IMR-90 (cell line): ENCODE measurements around the gene LRIG1. TPM values are rescaled to one million over a fixed set of nuclear protein-coding genes. Genes with fewer than 3 reads are reported as not detected.

Source experiments
- ATAC-seq: fragments of 200-7000 bp; cut with Tn5 transposase; 2 replicates; pipeline ENCODE4 v1.9.1; 2020; ENCODE audit warnings: low read depth, mild to moderate bottlenecking, moderate library complexity
- BruUV-seq: library from RNA; stranded (reverse); fragments of 400-500 nt; replicated peaks from 2 replicates; lab custom pipeline; 2021; lab: Mats Ljungman, UMichigan
- CTCF ChIA-PET: fragments of 300-600 bp; formaldehyde crosslinking; extraction: SDS; loops from one replicate; lab custom pipeline; 2021; ENCODE audit warnings: antibody characterized with exemption; lab: Yijun Ruan, JAX
- POLR2A ChIA-PET: fragments of 300-600 bp; sonication (Branson Sonifier 250); formaldehyde crosslinking; loops from one replicate; lab custom pipeline; 2022; ENCODE audit warnings: antibody characterized with exemption; ENCODE audit not compliant: unreplicated experiment; lab: Charles Lee
- DNase-seq: peaks from one replicate; pipeline ENCODE4 v3.0.0; 2013
- H2AFZ ChIP-seq: replicated peaks from 2 replicates; pipeline ENCODE3; 2013; ENCODE audit warnings: low read length, mild to moderate bottlenecking; ENCODE audit not compliant: poor library complexity
- H2AK5ac ChIP-seq: 2 replicates; pipeline ENCODE4 v1.6.1; 2013; ENCODE audit warnings: low read depth, low read length, inconsistent platforms
- H2AK9ac ChIP-seq: replicated peaks from 2 replicates; pipeline ENCODE3; 2013; ENCODE audit warnings: mild to moderate bottlenecking, low read depth, low read length, moderate library complexity; ENCODE audit not compliant: poor library complexity
- H2BK120ac ChIP-seq: 2 replicates; pipeline ENCODE4 v1.6.1; 2013; ENCODE audit warnings: low read depth, low read length, inconsistent platforms
- H2BK15ac ChIP-seq: 3 replicates; pipeline ENCODE4 v1.6.1; 2013; ENCODE audit warnings: low read depth, low read length, inconsistent platforms
- H2BK20ac ChIP-seq: 2 replicates; pipeline ENCODE4 v1.6.1; 2013; ENCODE audit warnings: low read depth, mild to moderate bottlenecking, inconsistent platforms, low read length, moderate library complexity
- H2BK5ac ChIP-seq: 2 replicates; pipeline ENCODE4 v1.6.1; 2013; ENCODE audit warnings: mild to moderate bottlenecking, low read depth, low read length, inconsistent platforms; ENCODE audit not compliant: poor library complexity, severe bottlenecking
- H3K14ac ChIP-seq: replicated peaks from 2 replicates; pipeline ENCODE4 v1.6.1; 2013; ENCODE audit warnings: low read depth, low read length, inconsistent platforms
- H3K18ac ChIP-seq: 2 replicates; pipeline ENCODE4 v1.6.1; 2013; ENCODE audit warnings: low read depth, low read length, control low read depth
- H3K23ac ChIP-seq: 2 replicates; pipeline ENCODE4 v1.6.1; 2013; ENCODE audit warnings: low read depth, low read length, inconsistent platforms
- H3K27ac ChIP-seq: 2 replicates; pipeline ENCODE4 v1.5.1; 2013; ENCODE audit warnings: mild to moderate bottlenecking, control low read depth, low read length; ENCODE audit not compliant: insufficient read depth
- H3K27me3 ChIP-seq: 2 replicates; pipeline ENCODE4 v1.6.1; 2013; ENCODE audit warnings: low read length; ENCODE audit not compliant: control insufficient read depth, insufficient read depth
- H3K36me3 ChIP-seq: 2 replicates; pipeline ENCODE4 v1.6.1; 2013; ENCODE audit warnings: low read length, mixed read lengths; ENCODE audit not compliant: control insufficient read depth, insufficient read depth
- H3K4ac ChIP-seq: 2 replicates; pipeline ENCODE4 v1.6.1; 2013; ENCODE audit warnings: low read depth, low read length, inconsistent platforms
- H3K4me1 ChIP-seq: 2 replicates; pipeline ENCODE4 v1.6.1; 2013; ENCODE audit warnings: low read length, mixed read lengths; ENCODE audit not compliant: control insufficient read depth, insufficient read depth
- H3K4me2 ChIP-seq: 2 replicates; pipeline ENCODE4 v1.6.1; 2013; ENCODE audit warnings: low read depth, mild to moderate bottlenecking, control low read depth, low read length, moderate library complexity
- H3K4me3 ChIP-seq: 2 replicates; pipeline ENCODE4 v1.5.1; 2013; ENCODE audit warnings: low read depth, mild to moderate bottlenecking, control low read depth, low read length, moderate library complexity; ENCODE audit not compliant: insufficient read depth
- H3K56ac ChIP-seq: 2 replicates; pipeline ENCODE4 v1.6.1; 2013; ENCODE audit warnings: low read length, inconsistent platforms; ENCODE audit not compliant: insufficient read depth; ENCODE audit errors: extremely low read depth
- H3K79me1 ChIP-seq, 2 experiments: 2 replicates each; pipeline ENCODE4 v1.6.1; 2013; ENCODE audit warnings: low read length in 2 of 2, inconsistent platforms in 1 of 2, low read depth in 1 of 2
- H3K9ac ChIP-seq: 2 replicates; pipeline ENCODE4 v1.6.1; 2013; ENCODE audit warnings: low read depth, low read length, control low read depth
- H3K9me1 ChIP-seq: 2 replicates; pipeline ENCODE4 v1.6.1; 2013; ENCODE audit warnings: low read length, inconsistent platforms; ENCODE audit not compliant: insufficient read depth
- H3K9me3 ChIP-seq: 2 replicates; pipeline ENCODE4 v1.6.1; 2013; ENCODE audit warnings: low read length; ENCODE audit not compliant: control insufficient read depth, insufficient read depth
- H4K20me1 ChIP-seq: 2 replicates; pipeline ENCODE4 v1.6.1; 2013; ENCODE audit warnings: low read length, inconsistent platforms; ENCODE audit not compliant: insufficient read depth
- H4K5ac ChIP-seq: 2 replicates; pipeline ENCODE4 v1.6.1; 2013; ENCODE audit warnings: mild to moderate bottlenecking, low read depth, low read length, control low read depth
- H4K8ac ChIP-seq, 2 experiments: 2 replicates each; pipeline ENCODE4 v1.6.1; 2013; ENCODE audit warnings: low read depth in 2 of 2, low read length in 2 of 2, control low read depth in 1 of 2, inconsistent platforms in 1 of 2
- H4K91ac ChIP-seq: 2 replicates; pipeline ENCODE4 v1.6.1; 2013; ENCODE audit warnings: low read depth, low read length, inconsistent platforms; ENCODE audit not compliant: insufficient read depth
- CEBPB ChIP-seq: IDR thresholded peaks from 2 replicates; pipeline ENCODE4 v1.6.1; 2012; ENCODE audit warnings: low read depth, low read length, improper control_type of control experiment
- MAFK ChIP-seq: IDR thresholded peaks from 2 replicates; pipeline ENCODE4 v1.6.1; 2012; ENCODE audit warnings: low read depth, low read length, improper control_type of control experiment
- MXI1 ChIP-seq: IDR thresholded peaks from 2 replicates; pipeline ENCODE4 v1.6.1; 2012; ENCODE audit warnings: low read depth, mild to moderate bottlenecking, low read length, moderate library complexity, borderline replicate concordance
- POLR2A ChIP-seq: IDR thresholded peaks from 2 replicates; pipeline ENCODE4 v1.6.1; 2012; ENCODE audit warnings: mild to moderate bottlenecking, low read depth, low read length
- RCOR1 ChIP-seq: IDR thresholded peaks from 2 replicates; pipeline ENCODE4 v1.6.1; 2012; ENCODE audit warnings: mild to moderate bottlenecking, low read length, improper control_type of control experiment; ENCODE audit not compliant: insufficient replicate concordance
- WGBS, 2 experiments: methylation state at CpG; one replicate each; pipeline versions ENCODE4 v1.1.5 to v1.1.7; 2013; ENCODE audit warnings: missing lambda C conversion rate in 2 of 2; ENCODE audit not compliant: insufficient read length in 1 of 2; ENCODE audit errors: extremely low coverage in 2 of 2; 5-methylcytosine and 5-hydroxymethylcytosine counted together
- dilution Hi-C: fragments of 300-500 bp; cut with HindIII; formaldehyde crosslinking; loops from one replicate; pipeline ENCODE4 v1.14.3; 2018; ENCODE audit warnings: low sequenced_read_pairs; ENCODE audit not compliant: unreplicated experiment
- in situ Hi-C: fragments of 300-500 bp; cut with MboI; formaldehyde crosslinking; loops from 3 replicates; pipeline ENCODE4 v1.14.3; 2019; ENCODE audit warnings: low sequenced_read_pairs, inconsistent platforms, mixed read lengths
- intact Hi-C: fragments of 100-400 bp; cut with micrococcal nuclease; formaldehyde crosslinking; loops from 2 replicates; pipeline ENCODE4 v1.10.0; 2022
- polyA plus RNA-seq, 3 experiments: library from polyadenylated mRNA; depleted of rRNA; stranded (reverse); fragments of >200 nt; gene quantifications; 2 replicates each; pipeline ENCODE4 v1.2.3, GENCODE V29; 2012; ENCODE audit warnings: low replicate concordance in 1 of 3
- total RNA-seq: library from RNA; depleted of rRNA; stranded (reverse); fragments of >200 nt; gene quantifications from 2 replicates; pipeline ENCODE4 v1.2.3, GENCODE V29; 2012

LRIG1 gene
- total and polyA plus RNA-seq, 2 of the 4 experiments (the other 2 are of a cell fraction) = 62.8 to 87.8 TPM

DNA sequence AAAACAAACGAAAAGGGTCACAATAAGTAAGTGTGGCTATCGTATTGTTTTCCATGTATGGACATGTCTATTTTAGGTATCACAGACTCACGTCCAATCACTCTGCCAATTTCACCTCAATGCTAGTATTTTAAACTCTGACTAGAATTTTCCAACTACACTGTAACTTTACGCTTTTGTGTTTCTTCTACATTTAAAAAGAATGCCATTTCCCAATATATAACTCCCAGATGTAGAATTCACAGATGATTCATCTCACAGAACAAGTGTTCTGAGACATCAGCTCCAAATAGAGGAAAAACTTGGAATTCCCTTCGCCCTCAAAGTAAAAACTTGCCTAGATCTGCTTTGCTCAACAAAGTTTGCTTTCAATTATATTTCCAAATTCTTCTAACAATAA, 14.2 kb downstream of the LRIG1 start:
- Histone ChIP-seq H4K8ac (0 out of 4 replicates have a peak overlapping the region, but pooled peaks of 1 of the 2 experiments have one; percentile 82), H2AK9ac (no peak overlapping the region), H3K36me3 (no peaks in the 10 kb centered on the region), H4K91ac (no peak overlapping the region), H3K27ac (peak overlapping the region; percentile 86; the same call in 1 of the 2 replicates), H3K9me1 (peaks cover 15% of the 10 kb centered on the region), H2AK5ac (0 out of 2 replicates have a peak overlapping the region, but pooled peaks have one; percentile 93), H3K4me2 (peak overlapping the region; percentile 64), H2BK5ac (peak overlapping the region; percentile 78), H3K4me1 (peaks cover 37% of the 10 kb centered on the region), H2BK20ac (no peak overlapping the region), H3K79me1 (peaks cover 23 to 67% of the 10 kb centered on the region in 2 experiments), H3K18ac (peak overlapping the region; percentile 90), H3K27me3 (no peaks in the 10 kb centered on the region), H3K23ac (peak overlapping the region; percentile 69; the same call in 1 of the 2 replicates), H3K4me3 (no peak overlapping the region), H3K14ac (peak overlapping the region; percentile 88; the same call in 1 of the 2 replicates), H4K20me1 (peaks cover 43% of the 10 kb centered on the region), H2AFZ (no peak overlapping the region), H3K9ac (no peak overlapping the region; the same call in 1 of the 2 replicates), H3K9me3 (no peaks in the 10 kb centered on the region), H3K56ac (no peak overlapping the region; the same call in 1 of the 2 replicates), H4K5ac (no peak overlapping the region), H2BK120ac (peak overlapping the region; percentile 72; the same call in 1 of the 2 replicates), H3K4ac (peak overlapping the region; percentile 85; the same call in 1 of the 2 replicates), H2BK15ac (peak overlapping the region; percentile 77; the same call in 2 of the 3 replicates)
- ATAC-seq = peak; percentile 8
- 14% methylated on average over 1 of the region's 5 CpGs; no CpG with 5 or more reads in 1 of the 2 experiments for WGBS, 2 experiments
- POLR2A ChIA-PET = no interaction called here
- CTCF ChIA-PET = interaction anchor here (0.9 kb wide), 1 partner anchor 20 kb away, joined by 3 read pairs; no protein-coding TSS in a partner anchor
- TF ChIP-seq RCOR1 = peak; percentile 72
- TF ChIP-seq CEBPB = peak; percentile 87
- TF ChIP-seq MAFK = no peak
- no peak for TF ChIP-seq POLR2A
- TF ChIP-seq MXI1 = no peak
- in situ Hi-C loops (no loop called here), dilution Hi-C loops (no loop called here), intact Hi-C loops (loop anchor here (10.0 kb wide), 1 partner anchor 508 kb away; the partner anchor contains the start of gene KBTBD8)
- no TSS peak for BruUV-seq
- peak; percentile 89 for DNase-seq
